Smooth muscle cell of the brain vasculature (primary cell): ENCODE data around the gene CCDC51.
A peak's percentile ranks its signal among the peaks of the same experiment; 100 is the strongest.
"Not testable (repeated sequence)": the region's sequence is repeated elsewhere in the genome, so short reads cannot be mapped to it uniquely, and the experiment has no call there.

Experiments used
- DNase-seq: peaks from one replicate; pipeline ENCODE4 v3.0.0-alpha.2; 2012; ENCODE audit warnings: low read depth, low spot score

CCDC51 gene

DNA sequence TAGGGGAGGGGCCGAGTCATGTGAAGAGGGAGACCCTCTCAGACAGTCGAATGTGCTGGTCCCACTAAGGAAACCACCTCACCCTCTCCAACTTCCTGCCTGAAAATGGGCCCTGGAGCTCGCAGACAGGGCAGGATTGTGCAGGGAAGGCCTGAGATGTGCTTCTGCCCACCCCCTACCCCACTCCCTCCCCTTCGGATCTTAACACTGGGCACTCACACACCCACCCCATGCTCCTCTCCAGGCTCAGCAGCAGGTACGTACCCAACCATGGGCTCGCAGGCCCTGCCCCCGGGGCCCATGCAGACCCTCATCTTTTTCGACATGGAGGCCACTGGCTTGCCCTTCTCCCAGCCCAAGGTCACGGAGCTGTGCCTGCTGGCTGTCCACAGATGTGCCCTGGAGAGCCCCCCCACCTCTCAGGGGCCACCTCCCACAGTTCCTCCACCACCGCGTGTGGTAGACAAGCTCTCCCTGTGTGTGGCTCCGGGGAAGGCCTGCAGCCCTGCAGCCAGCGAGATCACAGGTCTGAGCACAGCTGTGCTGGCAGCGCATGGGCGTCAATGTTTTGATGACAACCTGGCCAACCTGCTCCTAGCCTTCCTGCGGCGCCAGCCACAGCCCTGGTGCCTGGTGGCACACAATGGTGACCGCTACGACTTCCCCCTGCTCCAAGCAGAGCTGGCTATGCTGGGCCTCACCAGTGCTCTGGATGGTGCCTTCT, 26.6 kb upstream of the CCDC51 start:
- DNase-seq, result no peak

DNA sequence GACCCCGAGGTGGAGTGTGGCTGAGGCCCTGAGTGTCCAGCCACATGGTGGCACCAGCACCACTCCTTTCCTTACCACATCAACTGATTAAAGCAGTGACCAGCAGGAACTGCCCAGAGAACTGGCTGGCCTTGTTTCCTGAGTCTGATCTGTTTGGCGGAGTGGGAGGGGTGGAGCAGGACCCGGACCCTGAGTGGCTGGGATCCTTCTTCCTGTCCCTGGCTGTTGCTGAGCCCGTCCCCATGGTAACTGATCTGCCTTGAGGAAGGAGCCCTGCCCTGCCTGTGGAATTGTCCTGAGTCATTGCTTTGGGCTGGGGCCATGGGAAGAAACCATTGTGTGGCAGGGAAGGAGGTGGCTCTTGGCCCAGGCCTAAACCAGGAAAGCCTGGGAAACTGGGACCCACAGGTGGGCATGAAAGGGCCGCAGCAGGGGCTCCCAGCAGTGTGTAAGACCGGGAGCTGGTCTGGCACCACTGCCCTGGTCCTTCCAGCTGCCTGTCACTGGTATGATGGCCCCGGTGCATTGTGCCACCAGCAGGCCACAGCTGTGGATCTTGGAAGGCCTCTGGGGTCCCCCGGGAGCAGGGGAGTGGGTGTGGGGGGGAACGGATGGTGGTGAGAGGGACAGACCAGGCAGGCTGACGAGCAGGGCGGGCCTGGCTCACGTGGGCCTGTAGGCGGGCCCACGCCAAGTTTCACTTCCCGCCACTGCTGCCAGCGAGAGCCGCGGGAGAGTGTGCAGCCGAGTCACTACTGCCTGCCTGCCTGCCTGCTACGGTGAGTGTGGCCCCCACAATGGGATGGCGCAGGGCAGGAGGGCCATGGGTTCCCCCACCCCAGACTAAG, 25.8 kb upstream of the CCDC51 start:
- peak; percentile 98 for DNase-seq

DNA sequence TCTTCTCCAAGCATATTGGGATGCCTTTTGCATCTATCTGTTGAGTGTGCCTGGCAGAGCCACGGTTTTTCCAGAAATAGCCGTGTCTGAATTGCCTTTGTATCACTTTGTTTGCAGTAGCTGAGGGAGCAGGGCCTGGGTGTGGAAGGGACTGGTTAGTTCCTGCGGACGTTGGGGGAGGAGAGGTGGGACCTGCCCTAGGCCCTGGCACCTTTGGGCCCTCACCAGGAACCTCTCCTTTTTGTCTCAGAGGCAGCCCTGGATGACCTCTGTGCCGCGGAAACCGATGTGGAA, 25.3 kb upstream of the CCDC51 start:
- no peak for DNase-seq

DNA sequence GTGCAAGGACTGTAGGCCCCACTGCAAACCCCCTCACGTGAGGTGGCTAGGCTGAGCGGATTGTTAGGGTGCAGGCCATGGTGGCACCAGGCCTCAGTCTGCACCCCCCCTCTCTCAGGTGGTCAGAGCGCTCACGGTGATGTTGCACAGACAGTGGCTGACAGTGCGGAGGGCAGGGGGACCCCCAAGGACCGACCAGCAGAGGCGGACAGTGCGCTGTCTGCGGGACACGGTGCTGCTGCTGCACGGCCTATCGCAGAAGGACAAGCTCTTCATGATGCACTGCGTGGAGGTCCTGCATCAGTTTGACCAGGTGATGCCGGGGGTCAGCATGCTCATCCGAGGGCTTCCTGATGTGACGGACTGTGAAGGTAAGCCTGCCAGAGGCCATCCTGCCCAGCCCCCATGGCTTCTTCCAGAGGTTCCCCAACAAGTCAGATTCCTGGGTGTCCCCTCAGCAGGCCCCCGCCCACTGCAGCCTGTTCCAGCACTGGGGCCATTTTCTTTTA, 24.8 kb upstream of the CCDC51 start:
- DNase-seq, result no peak

DNA sequence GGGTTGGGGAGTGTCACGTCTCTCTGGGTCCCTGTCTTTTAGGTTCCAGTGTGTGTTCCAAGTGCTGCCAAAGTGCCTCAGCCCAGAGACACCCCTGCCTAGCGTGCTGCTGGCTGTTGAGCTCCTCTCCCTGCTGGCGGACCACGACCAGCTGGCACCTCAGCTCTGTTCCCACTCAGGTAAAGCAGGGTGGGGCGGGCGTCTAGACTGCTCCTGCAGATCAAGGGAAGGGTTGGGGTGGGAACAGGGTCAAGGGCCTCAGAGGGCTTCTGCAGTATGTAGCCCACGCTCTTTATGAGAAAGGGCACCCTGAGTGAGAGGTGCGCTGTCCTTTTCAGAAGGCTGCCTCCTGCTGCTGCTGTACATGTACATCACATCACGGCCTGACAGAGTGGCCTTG, 23.8 kb upstream of the CCDC51 start:
- no peak for DNase-seq

DNA sequence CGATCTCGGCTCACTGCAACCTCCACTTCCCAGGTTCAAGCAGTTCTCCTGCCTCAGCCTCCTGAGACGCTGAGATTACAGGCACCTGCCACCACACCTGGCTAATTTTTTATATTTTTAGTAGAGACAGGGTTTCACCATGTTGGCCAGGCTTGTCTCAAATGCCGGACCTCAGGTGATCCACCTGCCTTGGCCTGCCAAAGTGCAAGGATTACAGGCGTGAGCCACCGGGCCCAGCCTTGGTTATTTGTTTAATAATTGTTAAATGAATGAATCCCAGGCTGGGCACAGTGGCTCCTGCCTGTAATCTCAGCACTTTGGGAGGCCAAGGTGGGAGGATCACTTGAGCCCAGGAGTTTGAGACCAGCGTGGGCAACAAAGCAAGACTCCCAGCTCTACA, 21.8 kb upstream of the CCDC51 start:
- not testable (repeated sequence) for DNase-seq

DNA sequence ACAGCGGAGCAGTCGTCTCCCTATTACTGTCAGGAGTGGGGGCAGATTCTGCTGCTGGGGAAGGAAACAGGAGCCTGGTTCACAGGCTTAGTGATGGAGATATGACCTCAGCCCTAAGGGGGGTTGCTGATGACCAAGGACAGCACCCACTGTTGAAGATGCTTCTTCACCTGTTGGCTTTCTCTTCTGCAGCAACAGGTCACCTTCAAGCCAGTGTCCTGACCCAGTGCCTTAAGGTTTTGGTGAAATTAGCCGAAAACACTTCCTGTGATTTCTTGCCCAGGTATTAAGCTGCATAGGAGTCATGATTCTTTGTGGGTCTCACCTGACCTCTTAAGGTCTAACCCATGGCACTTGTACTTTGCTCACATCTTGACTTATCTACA, 20.6 kb upstream of the CCDC51 start:
- DNase-seq, result no peak

DNA sequence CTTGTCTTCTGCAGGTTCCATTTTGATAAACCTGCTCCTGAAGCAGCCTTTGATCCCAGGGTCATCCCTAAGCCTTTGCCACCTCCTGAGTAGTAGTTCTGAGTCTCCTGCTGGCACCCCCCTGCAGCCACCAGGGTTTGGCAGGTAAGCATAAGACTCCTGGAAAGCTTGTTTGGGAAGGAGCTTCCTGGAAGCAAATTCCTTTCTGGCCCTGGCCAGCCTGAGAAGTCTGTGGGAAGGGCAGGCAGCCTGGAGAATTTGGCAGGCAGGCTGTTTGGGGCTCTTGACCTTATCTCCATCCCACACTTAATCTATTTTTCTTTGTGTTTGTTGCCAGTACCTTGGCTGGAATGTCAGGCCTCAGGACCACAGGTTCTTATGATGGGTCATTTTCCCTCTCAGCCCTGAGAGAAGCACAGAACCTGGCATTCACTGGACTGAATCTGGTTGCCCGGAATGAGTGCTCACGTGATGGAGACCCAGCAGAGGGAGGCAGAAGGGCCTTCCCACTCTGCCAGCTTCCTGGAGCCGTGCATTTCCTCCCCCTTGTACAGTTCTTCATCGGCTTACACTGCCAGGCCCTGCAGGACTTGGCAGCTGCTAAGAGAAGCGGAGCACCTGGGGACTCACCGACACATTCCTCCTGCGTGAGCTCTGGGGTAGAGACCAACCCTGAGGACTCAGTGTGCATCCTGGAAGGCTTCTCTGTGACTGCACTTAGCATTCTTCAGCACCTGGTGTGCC, 20.0 kb upstream of the CCDC51 start:
- DNase-seq, result no peak

DNA sequence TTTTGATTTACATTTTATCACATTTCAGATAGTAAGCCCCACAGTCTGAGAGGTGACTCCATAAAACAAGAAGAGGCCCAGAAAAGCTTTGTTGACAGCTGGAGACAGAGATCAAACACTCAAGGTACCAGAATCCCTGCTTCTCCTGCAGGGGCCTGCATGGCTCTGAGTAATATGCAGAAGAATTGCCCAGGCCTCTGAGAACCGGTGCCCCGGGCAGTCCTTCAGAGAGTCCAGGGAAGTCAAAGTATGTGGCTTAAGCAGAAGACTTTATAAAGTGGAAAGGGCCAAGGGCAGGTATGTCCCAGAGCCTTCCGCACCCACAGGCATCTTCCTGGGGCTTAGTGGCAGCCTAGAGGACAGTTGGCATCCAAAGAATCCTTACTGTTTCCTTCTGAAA, 19.4 kb upstream of the CCDC51 start:
- no peak for DNase-seq

DNA sequence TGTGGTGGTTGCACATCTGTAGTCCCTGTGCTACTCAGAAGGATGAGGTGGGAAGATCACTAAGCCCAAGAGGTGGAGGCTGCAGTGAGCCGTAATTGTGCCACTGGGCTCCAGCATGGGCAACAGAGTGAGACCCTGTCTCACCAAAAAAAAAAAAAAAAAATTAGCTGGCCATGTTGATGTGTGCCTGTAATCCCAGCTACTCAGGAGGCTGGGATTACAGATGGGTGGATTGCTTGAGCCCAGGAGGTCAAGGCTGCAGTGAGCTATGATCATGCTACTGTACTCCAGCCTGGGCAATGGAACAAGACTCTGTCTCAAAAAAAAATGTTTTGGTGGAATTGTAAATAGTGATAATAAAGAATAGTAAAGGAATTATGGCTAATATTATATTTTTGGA, 16.5 kb upstream of the CCDC51 start:
- no peak for DNase-seq

DNA sequence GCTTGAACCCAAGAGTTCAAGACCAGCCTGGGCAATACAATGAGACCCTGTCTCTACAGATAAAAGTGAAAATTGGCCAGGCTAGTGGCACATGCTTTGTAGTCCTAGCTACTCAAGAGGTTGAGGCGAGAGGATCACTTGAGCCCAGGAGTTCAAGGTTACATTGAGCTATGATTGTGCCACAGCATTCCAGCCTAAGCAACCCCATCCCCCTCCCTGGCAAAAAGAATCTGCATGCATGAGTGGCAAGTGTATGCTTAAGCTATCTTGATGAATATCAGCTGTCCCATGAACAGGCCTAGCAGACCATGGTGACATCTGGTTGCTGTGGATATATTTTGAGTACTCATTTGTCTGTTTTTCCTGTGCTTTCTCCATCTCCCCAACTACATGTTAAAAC, 11.4 kb upstream of the CCDC51 start:
- no peak for DNase-seq

DNA sequence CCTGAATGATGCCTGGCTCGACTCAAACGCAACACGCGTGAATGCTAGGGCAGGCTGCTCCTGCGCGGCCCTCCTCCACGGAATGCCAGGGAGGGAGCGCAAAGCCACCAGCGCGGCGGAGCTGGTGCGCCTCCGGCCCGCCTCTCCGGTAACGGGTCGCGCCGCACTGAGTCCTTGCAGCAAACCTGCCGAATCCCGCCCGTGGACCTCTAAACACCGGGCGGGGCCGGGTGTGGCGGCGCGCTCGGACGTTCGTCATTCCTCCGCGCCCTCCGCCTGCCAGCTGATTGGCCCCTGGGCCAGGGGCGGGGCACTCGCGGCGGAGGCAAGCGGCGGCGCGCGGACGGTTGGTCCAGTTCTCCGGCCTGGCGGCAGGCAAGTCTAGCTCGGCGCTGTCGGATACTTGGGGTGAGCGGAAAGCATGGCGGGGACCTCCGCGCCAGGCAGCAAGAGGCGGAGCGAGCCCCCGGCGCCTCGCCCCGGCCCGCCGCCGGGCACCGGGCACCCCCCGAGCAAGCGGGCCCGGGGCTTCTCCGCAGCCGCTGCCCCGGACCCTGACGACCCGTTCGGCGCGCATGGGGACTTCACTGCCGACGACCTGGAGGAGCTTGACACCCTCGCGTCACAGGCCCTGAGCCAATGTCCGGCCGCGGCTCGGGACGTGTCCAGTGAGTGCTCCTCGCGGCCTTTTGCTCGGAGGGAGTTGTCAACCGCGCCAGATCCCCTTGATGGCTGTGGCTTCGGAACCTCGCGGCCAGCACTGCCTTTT, 6.7 kb upstream of the CCDC51 start, which contains the start of gene ATRIP:
TSS of gene ATRIP (plus strand) at position 313 of the 769 bp plus-strand sequence. CDS start at position 422, 109 bp downstream.
- peak; percentile 56 for DNase-seq

DNA sequence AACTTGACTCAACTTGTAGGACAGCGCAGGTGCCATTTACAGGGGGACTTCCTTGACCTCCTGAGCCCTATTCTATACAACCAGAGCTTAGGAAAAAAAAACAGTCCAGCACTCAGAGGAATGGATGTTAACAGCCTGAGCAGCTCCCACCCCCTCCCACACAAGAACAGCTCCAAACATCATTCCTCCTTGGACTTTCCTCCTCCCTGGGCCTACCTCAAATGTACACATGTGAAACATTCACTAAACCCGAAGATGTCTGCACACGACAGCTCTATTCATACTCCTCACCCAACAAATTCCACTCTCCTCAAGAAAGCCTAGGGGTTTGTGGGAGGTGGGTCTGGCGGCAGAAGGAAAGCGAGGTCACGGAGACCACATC, 6.1 kb upstream of the CCDC51 start:
- no peak for DNase-seq

DNA sequence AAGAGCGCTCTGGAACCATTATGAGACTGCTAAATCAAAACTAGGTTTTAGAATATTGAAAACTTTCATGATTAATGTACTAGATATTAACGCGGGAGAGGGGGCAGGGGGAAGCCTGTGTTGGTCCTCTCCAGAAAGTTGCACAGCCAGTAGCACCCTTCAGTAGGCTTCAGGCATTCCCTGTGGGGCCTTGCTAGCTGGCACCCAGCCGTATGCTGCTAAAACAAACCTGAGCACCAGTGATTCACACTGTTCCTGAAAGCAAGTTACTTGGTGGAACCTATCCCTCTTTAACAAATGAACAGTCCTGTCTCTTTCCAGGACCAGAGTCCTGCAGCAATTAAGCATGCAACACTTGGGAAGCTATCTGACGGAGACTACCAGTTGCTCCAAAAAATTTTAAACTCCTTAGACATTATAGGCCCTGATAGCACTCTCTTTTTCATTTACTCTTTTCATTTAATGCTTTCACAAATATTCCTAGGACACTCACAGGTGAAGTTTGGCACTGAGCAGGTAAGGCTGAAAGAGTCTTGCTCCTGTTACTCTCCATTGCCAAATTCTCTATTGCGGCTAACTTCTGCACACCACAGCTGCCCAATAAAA, 5.5 kb upstream of the CCDC51 start:
- DNase-seq, result no peak

DNA sequence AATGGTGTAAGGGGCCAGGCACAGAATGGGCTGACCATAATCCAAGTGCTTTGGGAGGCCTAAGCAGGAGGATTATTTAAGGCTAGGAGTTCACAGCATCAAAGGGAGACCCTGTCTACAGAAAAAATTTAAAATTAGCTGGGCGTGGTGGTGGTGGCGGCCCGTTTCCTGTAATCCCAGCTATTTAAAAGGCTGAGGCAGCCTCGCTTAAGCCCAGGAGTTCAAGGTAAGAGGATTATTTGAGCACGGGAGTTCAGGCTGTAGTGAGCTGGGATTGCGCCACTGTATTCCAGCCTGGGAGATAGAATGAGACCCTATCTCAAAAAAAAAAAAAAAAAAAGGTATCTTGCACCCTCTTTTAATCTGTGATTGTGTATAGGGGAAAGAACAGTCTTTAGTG, 2.0 kb upstream of the CCDC51 start:
- DNase-seq, result no peak

DNA sequence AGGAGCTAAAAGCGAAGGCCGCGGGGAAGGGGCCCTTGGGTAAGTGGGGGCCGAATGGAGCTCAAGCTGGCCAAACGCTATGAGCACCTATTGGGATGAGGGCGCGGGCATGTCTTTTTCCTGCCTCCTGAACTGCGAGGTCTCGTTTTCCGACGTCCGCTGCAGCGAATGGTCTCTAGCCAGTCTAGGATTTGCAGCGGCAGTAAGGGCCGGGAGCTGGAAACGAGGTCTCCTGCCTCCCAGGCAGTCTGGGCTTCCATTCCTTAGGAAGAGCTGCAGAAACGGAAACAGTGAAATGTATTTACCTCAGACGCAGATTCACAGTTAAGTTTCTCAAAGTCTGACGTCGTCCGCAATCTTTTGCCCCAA, 655 bp upstream of the CCDC51 start:
- DNase-seq, result no peak

DNA sequence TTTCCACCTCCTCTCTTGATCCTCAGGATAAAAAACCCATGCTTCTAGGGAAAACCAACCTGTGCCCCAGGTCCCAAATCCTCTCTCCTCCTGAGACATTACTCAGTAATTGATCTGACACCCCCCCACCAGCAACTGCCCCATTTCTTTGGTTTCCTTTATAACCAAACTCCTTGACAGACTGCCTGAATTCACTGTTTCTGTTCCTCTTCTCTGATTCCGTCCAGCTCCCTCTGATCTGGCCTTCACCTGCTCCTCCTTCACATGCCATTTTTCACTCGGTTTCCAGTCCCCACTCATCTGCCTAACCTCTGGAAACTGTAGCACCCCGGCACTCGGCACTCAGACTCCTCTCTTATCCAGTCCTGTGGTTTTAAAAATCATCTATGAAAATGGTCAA, 2.1 kb downstream of the CCDC51 start:
- no peak for DNase-seq

DNA sequence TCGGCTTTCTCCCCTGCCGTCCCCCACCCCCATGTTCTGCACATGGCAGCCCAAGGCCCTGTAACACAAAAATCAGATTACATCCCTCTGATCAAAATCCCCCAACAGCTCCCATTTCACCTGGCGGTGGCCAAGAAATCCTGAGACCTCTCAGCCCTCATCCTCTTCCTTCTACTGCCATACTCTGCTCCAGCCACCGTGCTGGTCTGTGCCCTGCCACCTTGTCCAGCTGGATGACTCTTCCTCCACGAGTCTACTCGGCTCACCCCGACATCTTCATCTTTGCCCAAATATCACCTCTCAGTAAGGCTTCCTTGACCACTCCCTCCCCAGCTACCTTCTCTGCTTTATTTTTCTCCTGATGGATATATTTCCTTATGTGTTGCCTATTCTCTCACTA, 3.1 kb downstream of the CCDC51 start:
- DNase-seq, result no peak

DNA sequence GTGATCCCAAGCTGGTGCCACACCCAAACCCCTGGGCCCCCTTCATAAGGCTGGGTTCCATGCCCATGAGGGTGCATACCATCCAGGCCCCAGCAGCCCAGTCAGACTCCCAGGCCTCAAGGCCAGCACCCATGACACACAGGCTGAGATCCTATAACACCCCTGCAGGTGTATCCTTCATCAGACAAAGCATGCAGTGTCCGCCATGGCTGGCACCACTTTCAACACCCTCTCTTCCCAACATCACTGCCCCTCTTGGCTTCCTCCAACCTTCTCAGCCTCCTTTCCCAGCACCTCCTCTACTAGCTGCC, 3.5 kb downstream of the CCDC51 start:
- DNase-seq, result no peak

DNA sequence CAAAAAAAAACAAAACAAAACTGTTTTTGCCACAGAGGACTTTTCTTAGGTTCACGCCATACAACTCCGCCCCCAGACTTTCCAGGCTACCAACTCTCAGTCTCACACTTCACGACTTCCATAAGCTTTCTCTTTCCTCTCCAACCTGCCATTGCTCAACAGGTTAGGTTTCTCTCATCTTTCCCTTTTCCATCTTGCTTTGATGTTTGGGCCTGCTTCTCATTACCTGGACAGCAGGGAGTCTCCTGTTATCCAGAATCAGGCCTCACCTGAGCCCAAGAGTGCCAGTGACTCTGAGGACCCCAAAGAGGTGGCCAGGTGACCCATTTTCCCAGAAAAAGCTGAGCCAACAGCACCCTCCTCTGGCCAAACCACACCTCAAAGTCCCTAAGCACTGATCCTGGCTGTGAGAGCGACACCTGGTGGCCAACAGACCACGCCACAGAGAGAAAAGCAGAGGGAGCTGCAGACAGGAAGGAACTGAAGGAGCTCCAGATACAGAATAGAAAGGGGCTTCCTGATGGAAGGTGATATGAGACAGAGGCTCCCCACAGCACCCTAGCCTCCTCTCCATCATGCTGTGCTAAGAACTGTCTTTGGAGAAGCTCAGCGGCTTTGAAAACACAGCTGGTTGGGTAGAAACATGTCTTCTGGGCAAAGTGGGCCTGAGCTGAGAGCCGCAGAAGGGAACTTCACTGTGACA, 4.0 kb downstream of the CCDC51 start:
- peak; percentile 69 for DNase-seq

DNA sequence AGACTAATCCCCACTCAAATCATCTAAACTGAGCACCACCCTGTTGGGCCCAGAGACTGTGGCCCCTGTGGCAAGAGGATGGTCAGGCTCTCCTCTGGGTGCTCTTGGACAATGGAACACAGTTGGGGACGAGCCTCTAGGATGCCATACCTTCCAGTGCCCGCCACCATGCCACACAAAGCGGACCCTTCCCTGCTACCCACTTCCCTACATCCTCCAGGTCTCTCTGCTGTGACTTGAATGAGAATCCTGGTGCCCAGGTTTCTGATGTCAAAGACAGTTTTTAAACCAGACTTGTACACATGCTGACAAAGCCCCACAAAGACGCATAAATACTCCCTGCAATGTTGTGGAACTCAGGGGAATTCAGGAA, 4.7 kb downstream of the CCDC51 start:
- no peak for DNase-seq
